Hepatocyte (in vitro differentiated cells): Measurements from ENCODE around the gene NPAS3.

Experiments
- EZH2 ChIP-seq: fragments of 200-600 bp; sonication (generic); IDR thresholded peaks from 2 replicates; pipeline ENCODE4 v1.6.1; 2016; ENCODE audit warnings: antibody characterized with exemption, mild to moderate bottlenecking, borderline replicate concordance
- EZH2phosphoT487 ChIP-seq: fragments of 200-600 bp; sonication (generic); IDR thresholded peaks from one replicate; pipeline ENCODE4 v1.6.1; 2018; ENCODE audit warnings: antibody characterized with exemption, mild to moderate bottlenecking, low read depth, moderate library complexity; ENCODE audit not compliant: unreplicated experiment, severe bottlenecking
- TF ChIP-seq, protein P1 (sequence below): fragments of 200-600 bp; sonication (generic); IDR thresholded peaks from 2 replicates; pipeline ENCODE4 v1.5.1; 2016; ENCODE audit warnings: antibody characterized with exemption, mild to moderate bottlenecking; ENCODE audit not compliant: poor library complexity

DNA sequence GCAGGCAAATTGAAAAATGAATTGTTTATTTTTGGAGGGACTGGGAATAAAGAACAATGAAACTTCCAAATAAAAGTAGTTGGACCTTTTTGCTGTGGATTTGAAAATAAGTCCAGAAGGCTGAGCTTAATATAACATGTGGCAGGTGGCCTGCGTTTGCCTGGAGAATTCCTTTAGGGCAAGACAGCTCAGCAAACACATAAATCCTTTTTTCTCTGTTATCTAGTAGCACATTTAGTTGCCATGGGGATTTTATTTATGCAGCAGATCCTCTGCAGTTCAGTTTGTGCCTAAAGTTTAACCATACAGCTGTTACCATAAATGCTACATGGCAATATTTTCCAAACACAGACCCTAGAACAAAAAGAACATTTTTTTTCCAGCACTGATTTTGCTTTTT lies 180.0 kb downstream of the NPAS3 start:
- TF ChIP-seq, protein P1, sequence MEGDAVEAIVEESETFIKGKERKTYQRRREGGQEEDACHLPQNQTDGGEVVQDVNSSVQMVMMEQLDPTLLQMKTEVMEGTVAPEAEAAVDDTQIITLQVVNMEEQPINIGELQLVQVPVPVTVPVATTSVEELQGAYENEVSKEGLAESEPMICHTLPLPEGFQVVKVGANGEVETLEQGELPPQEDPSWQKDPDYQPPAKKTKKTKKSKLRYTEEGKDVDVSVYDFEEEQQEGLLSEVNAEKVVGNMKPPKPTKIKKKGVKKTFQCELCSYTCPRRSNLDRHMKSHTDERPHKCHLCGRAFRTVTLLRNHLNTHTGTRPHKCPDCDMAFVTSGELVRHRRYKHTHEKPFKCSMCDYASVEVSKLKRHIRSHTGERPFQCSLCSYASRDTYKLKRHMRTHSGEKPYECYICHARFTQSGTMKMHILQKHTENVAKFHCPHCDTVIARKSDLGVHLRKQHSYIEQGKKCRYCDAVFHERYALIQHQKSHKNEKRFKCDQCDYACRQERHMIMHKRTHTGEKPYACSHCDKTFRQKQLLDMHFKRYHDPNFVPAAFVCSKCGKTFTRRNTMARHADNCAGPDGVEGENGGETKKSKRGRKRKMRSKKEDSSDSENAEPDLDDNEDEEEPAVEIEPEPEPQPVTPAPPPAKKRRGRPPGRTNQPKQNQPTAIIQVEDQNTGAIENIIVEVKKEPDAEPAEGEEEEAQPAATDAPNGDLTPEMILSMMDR = no peak
- no peak for TF ChIP-seq EZH2
- no peak for TF ChIP-seq EZH2phosphoT487
